ENCODE measurements around the gene AK9. TPM values are rescaled to one million over a fixed set of nuclear protein-coding genes. Genes with fewer than 3 reads are reported as not detected.

AK9 gene
- total RNA-seq, 1 donor = 3.0 TPM

GRCh38 chr6:109448615-109449014 lies 242.4 kb downstream of the AK9 start:
- DNase-seq (ENCODE audit: low read depth in 2 of 3, low spot score in 2 of 3) = no peak

GRCh38 chr6:109447878-109448555 lies 243.0 kb downstream of the AK9 start:
- DNase-seq (ENCODE audit: low read depth in 2 of 3, low spot score in 2 of 3) = peak in 1 of 3 donors; percentile 28

GRCh38 chr6:109447087-109447486 lies 243.9 kb downstream of the AK9 start:
- no peak for DNase-seq (ENCODE audit: low read depth in 2 of 3, low spot score in 2 of 3)

GRCh38 chr6:109446541-109446940 lies 244.5 kb downstream of the AK9 start:
- no peak for DNase-seq (ENCODE audit: low read depth in 2 of 3, low spot score in 2 of 3)

- no peak for DNase-seq (ENCODE audit: low read depth in 2 of 3, low spot score in 2 of 3)
These were observed 244.9 kb downstream of the AK9 start for GRCh38 chr6:109446072-109446471.

GRCh38 chr6:109445382-109445781 lies 245.6 kb downstream of the AK9 start:
- DNase-seq (ENCODE audit: low read depth in 2 of 3, low spot score in 2 of 3) = no peak

GRCh38 chr6:109443425-109443950 lies 247.5 kb downstream of the AK9 start:
- DNase-seq (ENCODE audit: low read depth in 2 of 3, low spot score in 2 of 3) = no peak

Other genes starting within 250 kb of the AK9 start
- 112 TPM for gene MICAL1, start 235.4 kb downstream of the AK9 start, total RNA-seq
- gene ZBTB24, start 208.0 kb downstream of the AK9 start, total RNA-seq = 6.7 TPM
- gene FIG4, start 94 bp upstream of the AK9 start, total RNA-seq = 8.3 TPM